Stromal cell of bone marrow (primary cell): ENCODE results near the gene FAM241B.

Experiments
- DNase-seq: peaks from one replicate; pipeline ENCODE4 v3.0.0-alpha.2; 2012; ENCODE audit warnings: low read depth

Gene FAM241B, protein sequence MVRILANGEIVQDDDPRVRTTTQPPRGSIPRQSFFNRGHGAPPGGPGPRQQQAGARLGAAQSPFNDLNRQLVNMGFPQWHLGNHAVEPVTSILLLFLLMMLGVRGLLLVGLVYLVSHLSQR

GRCh38 chr10:69629897-69630650, at the start of gene FAM241B:
TSS of gene FAM241B (plus strand) at chr10:69630247. CDS start at chr10:69631744, 1,497 bp downstream.
- peak; percentile 8 for DNase-seq

GRCh38 chr10:69580435-69580834, 49.6 kb upstream of the FAM241B start:
- DNase-seq, result no peak

- no peak for DNase-seq
These were observed 46.9 kb upstream of the FAM241B start for GRCh38 chr10:69583106-69583505.

DNA sequence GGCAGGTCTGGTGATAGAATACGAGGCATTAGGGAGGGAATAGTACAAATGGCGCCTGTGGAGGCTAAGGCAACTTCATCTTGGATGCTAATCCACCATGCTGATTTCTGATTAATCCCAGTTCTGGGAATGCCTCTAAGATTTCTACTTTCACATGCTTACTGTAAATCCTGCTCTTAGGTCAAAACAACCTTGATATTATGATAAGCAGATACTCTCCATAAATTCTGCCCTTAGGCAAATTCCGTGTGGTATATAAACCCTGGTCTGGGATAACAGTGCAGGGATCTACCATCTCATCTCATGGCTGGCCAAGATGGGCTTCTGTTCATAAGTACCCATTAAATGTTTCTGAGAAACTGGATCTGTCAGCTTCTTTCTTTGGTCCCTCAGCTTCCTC, 45.4 kb upstream of the FAM241B start:
- DNase-seq, result no peak

DNA sequence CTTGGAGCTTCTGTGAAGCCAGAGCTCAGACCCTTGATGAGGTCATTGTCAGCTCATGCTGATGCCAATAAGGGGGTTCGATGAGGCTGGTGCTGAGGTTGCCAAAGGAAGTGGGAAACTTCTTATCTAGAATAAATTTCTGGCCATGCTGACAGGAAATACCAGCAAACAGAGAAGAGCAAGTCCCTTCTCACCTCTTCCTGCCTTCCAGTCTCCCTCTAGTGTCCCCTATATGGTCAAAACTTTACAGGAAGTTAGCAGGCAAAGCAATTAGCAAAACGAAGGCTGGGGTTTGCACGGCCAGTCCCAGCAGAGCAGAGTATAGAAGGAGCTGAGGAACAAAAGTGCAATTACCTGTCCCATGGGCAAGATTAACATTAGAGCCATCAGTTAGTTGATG, 41.7 kb upstream of the FAM241B start:
- no peak for DNase-seq

DNA sequence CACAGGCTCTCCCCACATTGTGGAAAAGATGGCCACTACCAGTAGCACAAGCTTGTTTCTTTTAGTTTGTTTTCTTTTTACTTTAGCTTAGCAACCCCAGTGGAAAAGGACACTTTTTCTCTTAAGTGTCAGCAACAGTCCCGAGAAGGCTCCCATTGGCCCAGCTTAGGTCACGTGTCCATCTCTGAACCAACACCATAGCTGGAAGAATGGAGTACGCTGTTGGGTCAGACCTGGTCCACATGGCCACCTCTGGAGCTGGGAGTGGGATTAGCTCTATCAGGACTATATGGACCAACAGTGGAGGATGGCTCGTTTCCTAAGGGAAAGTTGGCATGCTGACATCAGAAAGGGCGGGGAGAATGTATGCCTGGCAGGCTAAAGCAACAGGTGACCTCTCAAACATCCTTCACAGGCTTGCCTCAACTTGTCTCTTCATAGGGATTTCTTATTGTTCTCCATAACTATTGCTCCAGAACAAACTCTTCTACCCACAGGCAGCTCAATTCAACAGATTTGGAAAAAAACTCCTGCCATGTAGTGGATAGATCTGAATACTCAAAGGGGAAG, 29.2 kb upstream of the FAM241B start:
- no peak for DNase-seq

DNA sequence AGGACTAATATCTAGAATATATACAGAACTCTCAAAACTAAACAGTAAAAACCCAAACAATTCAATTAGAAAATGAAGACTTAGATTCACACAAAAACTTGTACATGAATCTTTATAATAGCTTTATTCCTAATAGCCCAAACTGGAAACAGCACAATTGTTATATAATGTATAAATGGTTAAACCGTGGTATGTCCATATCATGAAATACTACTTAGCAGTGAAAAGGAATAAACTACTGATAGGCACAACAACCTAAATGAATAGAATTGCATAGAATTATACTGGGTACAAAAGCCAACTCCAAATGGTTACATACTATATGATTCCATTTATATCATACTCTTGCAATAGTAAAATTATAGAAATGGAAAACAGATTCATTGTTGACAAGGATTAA, 21.0 kb upstream of the FAM241B start:
- no peak for DNase-seq

DNA sequence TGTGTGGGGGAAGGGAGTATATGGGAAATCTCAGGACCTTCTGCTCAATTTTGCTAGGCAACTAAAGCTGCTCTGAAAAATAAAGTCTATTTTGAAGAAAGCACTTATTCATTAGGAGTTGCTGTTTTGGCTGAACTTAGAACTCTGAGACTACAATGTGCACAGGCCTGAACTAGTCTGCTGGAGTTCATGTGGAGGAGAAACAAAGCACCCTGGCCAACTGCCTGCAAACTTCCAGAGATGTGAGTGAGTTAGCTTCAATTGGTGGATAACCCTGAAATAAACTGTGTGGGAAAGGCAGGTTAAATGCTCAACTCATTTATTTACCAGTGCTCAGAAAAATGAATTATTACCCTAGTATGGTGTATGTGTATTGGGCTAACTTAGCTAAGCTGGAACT, 17.3 kb upstream of the FAM241B start:
- DNase-seq, result no peak

DNA sequence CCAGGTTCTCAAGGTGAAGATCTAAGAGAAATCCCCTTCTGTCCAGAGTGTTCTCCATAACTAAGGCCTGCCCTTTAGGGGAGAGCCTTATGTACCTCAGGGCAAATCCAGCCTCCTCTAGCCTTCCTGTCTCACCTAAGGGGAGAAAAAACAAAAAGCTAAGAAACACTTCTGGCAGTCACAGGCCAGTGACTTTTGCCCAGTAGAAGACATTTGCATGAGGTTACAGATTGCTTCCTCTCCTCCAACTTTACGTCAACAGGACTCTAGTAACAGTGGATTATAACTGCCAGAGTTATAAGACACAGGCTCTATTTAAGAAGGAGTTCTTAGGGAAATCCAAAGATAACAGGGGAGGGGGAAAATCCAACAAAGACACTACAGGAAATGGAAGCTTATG, 15.9 kb upstream of the FAM241B start:
- DNase-seq, result no peak

DNA sequence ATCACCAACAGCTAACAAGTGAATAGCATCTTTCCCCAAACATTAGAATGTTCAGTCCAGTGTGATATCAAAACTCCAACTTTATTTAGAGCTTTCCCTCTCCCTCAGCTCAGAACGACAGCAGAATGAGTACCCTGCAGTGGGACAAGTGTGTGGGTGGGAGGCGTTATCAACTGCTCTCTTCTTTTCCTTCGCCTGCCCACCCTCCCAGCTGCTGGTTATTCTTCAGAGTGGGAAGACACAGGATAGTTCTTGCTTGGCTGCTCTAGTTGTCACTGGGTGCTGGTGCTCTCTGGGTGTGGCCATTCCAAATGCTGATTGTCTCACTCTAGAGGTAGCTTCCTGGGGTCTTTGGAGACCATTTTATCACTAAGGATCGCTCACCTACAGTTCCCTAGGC, 13.7 kb upstream of the FAM241B start:
- no peak for DNase-seq

GRCh38 chr10:69618746-69619145, 11.3 kb upstream of the FAM241B start:
- DNase-seq, result no peak

DNA sequence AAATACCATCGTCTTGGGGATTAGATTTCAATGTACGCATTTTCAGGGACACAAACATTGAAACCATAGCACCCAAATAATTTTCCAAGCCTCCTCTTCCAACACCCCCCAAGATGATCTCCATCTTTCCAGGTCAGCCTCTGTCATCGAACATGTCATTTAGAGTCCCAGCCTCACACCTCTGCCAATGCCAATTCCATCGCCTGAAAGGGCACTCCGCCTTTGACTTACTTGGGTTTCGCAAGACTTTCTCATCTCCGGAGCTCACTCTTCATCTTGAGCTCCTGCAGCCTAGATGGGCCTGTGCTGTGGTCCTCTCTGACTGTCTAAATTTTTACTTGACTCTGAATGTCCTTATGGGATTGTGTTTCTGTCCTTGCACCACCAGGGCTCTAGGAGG, 10.4 kb upstream of the FAM241B start:
- no peak for DNase-seq

DNA sequence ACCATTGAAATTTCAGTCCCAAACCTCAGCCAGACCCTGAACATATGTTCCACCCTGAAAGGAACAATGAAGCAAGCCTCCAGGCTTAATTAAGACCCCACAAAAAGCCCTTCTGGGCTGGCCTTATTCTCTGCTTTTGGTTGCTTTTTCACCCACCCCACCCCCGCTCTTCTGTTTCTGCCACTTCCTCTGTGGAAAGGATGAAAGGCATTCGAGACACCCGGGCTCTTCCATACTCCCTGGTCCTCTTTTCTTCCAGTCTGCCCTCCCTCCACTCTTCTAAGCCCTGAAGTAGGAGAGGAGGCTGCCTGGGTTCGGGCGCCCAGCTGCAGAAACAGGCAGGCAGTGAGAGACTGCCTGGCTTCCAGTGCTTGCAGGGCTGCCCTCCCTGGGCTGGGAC, 9.4 kb upstream of the FAM241B start:
- DNase-seq, result no peak

DNA sequence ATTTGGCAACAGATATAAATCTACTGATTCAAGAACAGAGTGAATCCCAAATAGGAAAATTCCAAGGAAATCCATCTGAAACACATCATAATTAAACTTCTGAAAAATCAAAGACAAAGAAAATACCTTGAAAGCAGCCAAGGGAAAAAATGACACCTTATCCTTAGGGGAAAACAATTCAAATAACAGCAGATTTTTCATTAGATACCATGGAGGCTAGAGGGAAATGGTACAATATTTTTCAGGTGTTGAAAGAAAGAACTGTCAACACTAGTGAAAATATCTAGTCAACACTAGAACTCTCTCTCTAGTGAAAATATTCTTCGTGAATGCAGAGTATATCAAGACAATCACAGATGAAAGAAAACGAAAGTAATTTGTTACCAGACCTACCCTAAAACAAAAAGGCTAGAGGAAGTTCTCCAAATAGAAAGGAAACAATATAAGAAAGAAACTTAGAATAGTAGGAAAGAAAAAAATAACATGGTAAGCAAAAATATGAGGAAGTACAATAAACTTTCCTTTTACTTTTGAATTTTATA, 5.7 kb upstream of the FAM241B start:
- no peak for DNase-seq

DNA sequence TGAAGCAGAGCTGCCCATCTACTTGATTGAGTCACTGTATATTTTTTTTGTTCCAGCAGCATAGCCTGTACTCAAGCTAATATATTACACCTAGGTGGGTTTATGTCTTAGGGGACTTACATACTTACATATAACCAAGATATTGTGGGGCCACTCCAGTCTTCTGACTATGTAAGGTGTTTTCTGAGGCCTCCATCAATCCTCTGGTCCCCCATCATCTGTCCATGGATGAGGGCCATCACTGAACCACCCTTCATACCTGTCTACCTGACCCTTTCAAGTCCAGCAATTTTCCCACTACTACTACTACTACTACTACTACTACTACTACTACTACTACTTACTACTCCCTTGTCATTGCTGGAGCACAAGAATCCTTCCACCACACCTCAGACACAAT, 3.2 kb upstream of the FAM241B start:
- no peak for DNase-seq

DNA sequence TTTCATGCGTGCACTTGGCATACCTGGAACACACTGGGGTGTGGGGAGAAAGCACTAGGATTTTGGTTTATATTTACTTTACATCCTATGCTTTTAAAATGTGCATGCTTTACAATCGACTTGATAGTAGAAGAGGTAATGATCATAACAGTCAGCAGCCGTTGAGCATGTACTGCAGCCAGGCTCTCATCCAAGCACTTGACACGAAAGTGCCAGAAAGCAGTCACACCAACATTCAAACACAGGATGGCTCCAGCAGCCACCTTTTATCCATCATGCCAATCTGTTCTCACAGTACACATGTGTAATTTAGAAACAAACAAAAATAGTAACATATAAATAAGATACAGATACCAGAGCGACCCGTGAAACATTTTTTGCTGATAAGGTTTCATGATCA, 1.2 kb upstream of the FAM241B start:
- no peak for DNase-seq

GRCh38 chr10:69629519-69629896, 539 bp upstream of the FAM241B start:
- no peak for DNase-seq

- no peak for DNase-seq
These were observed 779 bp downstream of the FAM241B start for GRCh38 chr10:69630651-69631400.

DNA sequence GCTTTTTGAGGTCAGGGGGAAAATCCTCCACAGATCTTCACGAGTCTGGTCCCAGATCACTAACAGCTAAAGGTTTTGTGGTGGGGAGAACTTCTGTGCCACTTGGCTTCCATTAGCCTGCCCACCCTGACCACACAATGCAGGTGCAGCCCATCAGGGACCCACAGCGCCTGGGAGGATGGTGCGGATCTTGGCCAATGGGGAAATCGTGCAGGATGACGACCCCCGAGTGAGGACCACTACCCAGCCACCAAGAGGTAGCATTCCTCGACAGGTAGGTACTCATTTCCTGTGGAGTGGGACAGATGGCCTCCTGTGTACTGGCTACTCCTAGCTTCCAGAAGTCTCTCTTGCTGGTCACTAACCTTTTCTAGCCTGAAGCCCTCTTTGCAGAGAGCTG, 1.5 kb downstream of the FAM241B start:
- DNase-seq, result no peak

GRCh38 chr10:69632516-69633199, 2.6 kb downstream of the FAM241B start:
- no peak for DNase-seq

- no peak for DNase-seq
These were observed 3.9 kb downstream of the FAM241B start for GRCh38 chr10:69633673-69634635.
